Prostate gland (tissue), 2 donors: ENCODE measurements around the gene SLC25A24. TPM values are rescaled to one million over a fixed set of nuclear protein-coding genes. Genes with fewer than 3 reads are reported as not detected.

Experiments
- DNase-seq: peaks from one replicate; pipeline ENCODE4 v3.0.0-alpha.2; 2019; ENCODE audit warnings: low spot score
- H3K27ac ChIP-seq, 2 donors: fragments of 200-600 bp; sonication (generic); 2 replicates each; pipeline ENCODE4 v1.5.1; 2017 to 2019
- H3K27me3 ChIP-seq: fragments of 200-600 bp; sonication (generic); replicated peaks from 2 replicates; pipeline ENCODE4 v1.5.1; 2019; ENCODE audit not compliant: insufficient read depth
- H3K36me3 ChIP-seq, 2 donors: fragments of 200-600 bp; sonication (generic); 1 replicate in 1 of 2; 2 replicates in 1 of 2; pipeline versions ENCODE4 v1.5.1 to v1.8.1; 2017 to 2019
- H3K4me1 ChIP-seq: fragments of 200-600 bp; sonication (generic); replicated peaks from 2 replicates; pipeline ENCODE4 v1.5.1; 2019
- H3K4me3 ChIP-seq, 2 donors: fragments of 200-600 bp; sonication (generic); 2 replicates each; pipeline ENCODE4 v1.5.1; 2017 to 2019
- H3K9me3 ChIP-seq: fragments of 200-600 bp; sonication (generic); 2 replicates; pipeline ENCODE4 v1.5.1; 2017
- POLR2A ChIP-seq: fragments of 450-650 bp; IDR thresholded peaks from one replicate; pipeline ENCODE4 v1.6.1; 2016; ENCODE audit warnings: antibody characterized with exemption, mild to moderate bottlenecking
- POLR2AphosphoS5 ChIP-seq: sonication (generic); formaldehyde crosslinking; IDR thresholded peaks from one replicate; pipeline ENCODE4 v1.6.1; 2017; ENCODE audit warnings: antibody characterized with exemption
- WGBS: methylation state at CpG from one replicate; pipeline ENCODE4 v1.1.5; 2018; 5-methylcytosine and 5-hydroxymethylcytosine counted together
- intact Hi-C: fragments of 100-400 bp; cut with DNase I; formaldehyde crosslinking; loops from one replicate; pipeline ENCODE4 v1.14.2; 2022
- total RNA-seq, 2 donors: library from RNA; depleted of rRNA; stranded (reverse); fragments of >200 nt; gene quantifications; one replicate each; pipeline ENCODE4 v1.1.0, GENCODE V29; 2016
- TF ChIP-seq, protein P1 (sequence below), 4 experiments: fragments of 200-600 bp in 2 of 4; fragments of 450-650 bp in 2 of 4; sonication (generic) in 2 of 4; IDR thresholded peaks; 1 replicate in 3 of 4; 2 replicates in 1 of 4; pipeline ENCODE4 v1.5.1; 2016 to 2019; ENCODE audit warnings: antibody characterized with exemption in 4 of 4, mild to moderate bottlenecking in 2 of 4, moderate library complexity in 2 of 4

SLC25A24 gene
- total RNA-seq, 2 donors from 2014 or later = 14.9 to 17.6 TPM

DNA sequence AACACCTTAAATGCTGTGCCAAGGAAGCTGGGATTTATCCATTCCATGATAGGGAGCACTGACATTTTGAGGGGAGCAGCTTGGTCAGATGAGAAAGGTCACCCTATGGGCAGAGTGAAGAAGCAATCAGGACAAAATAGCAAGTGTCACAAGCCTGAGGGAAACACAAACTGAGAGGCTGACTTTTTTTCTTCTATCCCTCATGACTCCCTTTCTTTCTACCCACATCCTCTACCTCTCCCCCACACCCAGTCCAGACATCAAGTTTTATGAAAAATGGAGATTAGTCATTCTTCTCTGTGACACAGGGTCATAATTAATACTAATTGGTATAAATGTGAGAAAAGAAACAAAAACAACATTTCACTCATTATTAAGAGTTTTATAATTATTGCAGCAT, 103.1 kb downstream of the SLC25A24 start:
- Histone ChIP-seq H3K27me3 (no peaks in the 10 kb centered on the region), H3K9me3 (no peaks in the 10 kb centered on the region), H3K27ac (no peak overlapping the region), H3K36me3 (no peaks in the 10 kb centered on the region), H3K4me1 (no peaks in the 10 kb centered on the region), H3K4me3 (no peak overlapping the region)
- intact Hi-C loops = no loop called here
- TF ChIP-seq, protein P1, sequence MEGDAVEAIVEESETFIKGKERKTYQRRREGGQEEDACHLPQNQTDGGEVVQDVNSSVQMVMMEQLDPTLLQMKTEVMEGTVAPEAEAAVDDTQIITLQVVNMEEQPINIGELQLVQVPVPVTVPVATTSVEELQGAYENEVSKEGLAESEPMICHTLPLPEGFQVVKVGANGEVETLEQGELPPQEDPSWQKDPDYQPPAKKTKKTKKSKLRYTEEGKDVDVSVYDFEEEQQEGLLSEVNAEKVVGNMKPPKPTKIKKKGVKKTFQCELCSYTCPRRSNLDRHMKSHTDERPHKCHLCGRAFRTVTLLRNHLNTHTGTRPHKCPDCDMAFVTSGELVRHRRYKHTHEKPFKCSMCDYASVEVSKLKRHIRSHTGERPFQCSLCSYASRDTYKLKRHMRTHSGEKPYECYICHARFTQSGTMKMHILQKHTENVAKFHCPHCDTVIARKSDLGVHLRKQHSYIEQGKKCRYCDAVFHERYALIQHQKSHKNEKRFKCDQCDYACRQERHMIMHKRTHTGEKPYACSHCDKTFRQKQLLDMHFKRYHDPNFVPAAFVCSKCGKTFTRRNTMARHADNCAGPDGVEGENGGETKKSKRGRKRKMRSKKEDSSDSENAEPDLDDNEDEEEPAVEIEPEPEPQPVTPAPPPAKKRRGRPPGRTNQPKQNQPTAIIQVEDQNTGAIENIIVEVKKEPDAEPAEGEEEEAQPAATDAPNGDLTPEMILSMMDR (IDR thresholded peaks at IDR 0.05) = no peak
- no peak for TF ChIP-seq POLR2AphosphoS5
- TF ChIP-seq POLR2A = no peak
- no peak for DNase-seq

DNA sequence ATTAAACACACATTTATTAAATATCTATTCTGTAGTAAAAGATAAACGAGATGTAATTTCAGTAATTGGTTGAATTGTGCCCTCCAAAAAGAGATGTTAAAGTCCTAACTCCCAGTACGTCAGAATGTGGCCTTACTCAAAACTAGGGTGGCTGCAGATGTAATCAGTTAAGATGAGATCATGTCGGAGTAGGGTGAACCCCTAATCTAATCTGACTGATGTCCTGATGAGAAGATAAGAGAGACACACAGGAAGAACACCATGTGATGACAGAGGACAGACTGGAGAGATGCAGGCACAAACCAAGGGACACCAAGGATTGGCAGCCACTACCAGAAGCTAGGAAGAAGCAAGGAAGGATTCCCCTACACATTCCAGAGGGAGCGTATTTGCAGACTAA, 104.1 kb downstream of the SLC25A24 start:
- WGBS = 64% methylated on average over 4 of the region's 4 CpGs
- no peak overlapping the region for H3K4me3 ChIP-seq
- no peaks in the 10 kb centered on the region for H3K4me1 ChIP-seq
- no peak overlapping the region for H3K27ac ChIP-seq
- TF ChIP-seq, protein P1 (IDR thresholded peaks at IDR 0.05) = no peak
- no peak for TF ChIP-seq POLR2A
- no peak for TF ChIP-seq POLR2AphosphoS5
- H3K9me3 ChIP-seq = no peaks in the 10 kb centered on the region
- no peak for DNase-seq
- no peaks in the 10 kb centered on the region for H3K36me3 ChIP-seq
- H3K27me3 ChIP-seq = no peaks in the 10 kb centered on the region
- intact Hi-C loops = no loop called here

DNA sequence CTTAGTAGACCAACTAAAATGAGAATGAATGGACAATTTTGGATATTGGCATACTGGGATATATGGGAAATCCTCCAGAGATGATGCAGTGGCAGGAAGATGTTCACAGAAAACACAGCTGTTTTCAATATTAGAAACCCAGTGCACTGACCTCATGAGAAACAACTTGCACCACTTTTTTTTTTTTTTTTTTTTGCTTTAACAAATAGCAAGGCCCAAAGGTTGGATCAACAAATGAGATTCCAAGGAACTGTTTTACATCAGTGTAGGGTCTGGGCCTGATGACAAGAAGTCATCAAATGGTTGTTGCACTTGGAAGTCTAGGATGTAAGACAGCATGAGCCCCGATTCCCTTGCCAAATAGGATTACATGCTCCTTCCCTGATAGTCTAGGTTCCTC, 110.7 kb downstream of the SLC25A24 start:
- no peak for DNase-seq
- TF ChIP-seq POLR2AphosphoS5 = no peak
- TF ChIP-seq, protein P1 (IDR thresholded peaks at IDR 0.05) = no peak
- TF ChIP-seq POLR2A = no peak
- Histone ChIP-seq H3K27ac (no peak overlapping the region), H3K36me3 (no peaks in the 10 kb centered on the region), H3K9me3 (no peaks in the 10 kb centered on the region), H3K4me1 (no peaks in the 10 kb centered on the region), H3K27me3 (no peaks in the 10 kb centered on the region), H3K4me3 (no peak overlapping the region)
- WGBS = 71% methylated on average over 1 of the region's 1 CpG
- intact Hi-C loops = no loop called here

DNA sequence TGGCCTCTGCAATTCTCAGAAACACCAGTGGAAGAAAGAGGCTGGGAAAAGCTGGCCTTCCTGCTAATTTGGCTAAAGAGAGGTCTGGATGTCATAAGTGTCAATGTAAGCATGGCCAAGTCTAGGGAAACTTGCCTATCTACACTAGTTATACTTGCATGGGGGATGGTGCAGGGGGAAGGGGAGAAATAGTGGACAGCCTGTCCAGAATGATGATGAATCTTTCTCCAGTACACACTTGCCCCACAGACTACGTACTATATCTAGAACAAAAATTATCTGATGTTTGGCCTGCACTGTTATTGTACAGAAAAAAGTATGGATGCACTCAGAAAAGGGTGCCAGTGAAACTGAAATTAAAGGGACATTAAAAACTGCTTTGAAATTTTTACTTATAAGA, 114.5 kb downstream of the SLC25A24 start:
- H3K27me3 ChIP-seq = no peaks in the 10 kb centered on the region
- H3K4me1 ChIP-seq = no peaks in the 10 kb centered on the region
- no peak for DNase-seq
- H3K36me3 ChIP-seq = no peaks in the 10 kb centered on the region
- no peaks in the 10 kb centered on the region for H3K9me3 ChIP-seq
- no peak overlapping the region for H3K27ac ChIP-seq
- WGBS = 100% methylated on average over 1 of the region's 1 CpG
- TF ChIP-seq, protein P1 (IDR thresholded peaks at IDR 0.05) = no peak
- TF ChIP-seq POLR2AphosphoS5 = no peak
- no peak for TF ChIP-seq POLR2A
- intact Hi-C loops = no loop called here
- no peak overlapping the region for H3K4me3 ChIP-seq

DNA sequence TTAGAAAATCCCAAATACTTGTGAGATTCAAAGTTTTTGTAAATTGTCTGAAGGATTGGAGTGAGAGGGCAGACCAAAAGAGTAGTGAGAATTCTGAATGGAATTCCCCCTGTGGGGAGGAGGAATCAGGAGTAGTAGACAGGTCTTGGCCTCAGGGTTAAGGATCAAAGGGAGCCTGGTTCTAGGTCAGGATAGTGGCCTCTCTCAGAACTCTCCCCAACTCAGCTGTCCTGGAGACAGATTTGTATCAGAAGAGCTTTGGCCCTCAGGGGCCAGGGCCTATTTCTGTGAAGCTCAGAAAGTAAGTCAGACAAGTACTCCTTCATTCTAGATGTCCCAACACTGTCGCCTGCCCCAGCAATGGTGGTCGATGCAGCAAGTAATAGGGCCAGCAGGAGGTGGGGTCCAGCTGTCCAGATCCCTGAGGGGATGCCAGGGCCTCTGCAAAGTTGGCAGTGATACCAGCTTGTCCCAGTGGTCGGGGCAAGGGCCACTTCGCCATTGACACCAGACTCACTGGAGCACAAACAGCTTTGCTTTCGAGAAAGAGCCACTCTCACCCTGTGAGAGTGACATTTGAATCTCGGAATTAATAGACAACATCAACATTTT, 115.2 kb downstream of the SLC25A24 start:
- TF ChIP-seq POLR2AphosphoS5 (no peak), POLR2A (no peak)
- TF ChIP-seq, protein P1 (IDR thresholded peaks at IDR 0.05) = no peak
- no peak overlapping the region for H3K4me3 ChIP-seq
- no peak overlapping the region for H3K27ac ChIP-seq
- H3K27me3 ChIP-seq = no peaks in the 10 kb centered on the region
- H3K9me3 ChIP-seq = no peaks in the 10 kb centered on the region
- intact Hi-C loops = no loop called here
- 93% methylated on average over 6 of the region's 6 CpGs for WGBS
- H3K36me3 ChIP-seq = no peaks in the 10 kb centered on the region
- H3K4me1 ChIP-seq = no peaks in the 10 kb centered on the region
- no peak for DNase-seq
